Measurements from ENCODE around the gene CPNE5.

CPNE5 gene

GRCh38 chr6:36745836-36746235 is 93.4 kb downstream of the CPNE5 start:
- DNase-seq (ENCODE audit: low read depth): no peak

- no peak for DNase-seq (ENCODE audit: low read depth)
Observed at GRCh38 chr6:36745283-36745682, 94.0 kb downstream of the CPNE5 start.

- DNase-seq (ENCODE audit: low read depth): no peak
Observed at GRCh38 chr6:36744304-36744673, 95.0 kb downstream of the CPNE5 start.

GRCh38 chr6:36743538-36744303 is 95.5 kb downstream of the CPNE5 start:
- no peak for DNase-seq (ENCODE audit: low read depth)

GRCh38 chr6:36743032-36743431 is 96.2 kb downstream of the CPNE5 start:
- DNase-seq (ENCODE audit: low read depth): no peak

GRCh38 chr6:36742146-36742545 is 97.1 kb downstream of the CPNE5 start:
- no peak for DNase-seq (ENCODE audit: low read depth)

- no peak for DNase-seq (ENCODE audit: low read depth)
Observed at GRCh38 chr6:36740818-36741179, 98.4 kb downstream of the CPNE5 start.

GRCh38 chr6:36739947-36740817 is 99.1 kb downstream of the CPNE5 start:
- DNase-seq (ENCODE audit: low read depth): no peak

- DNase-seq (ENCODE audit: low read depth): no peak
Observed at GRCh38 chr6:36738108-36738507, 101.1 kb downstream of the CPNE5 start.

- DNase-seq (ENCODE audit: low read depth): no peak
Observed at GRCh38 chr6:36737043-36737785, 102.0 kb downstream of the CPNE5 start.

- no peak for DNase-seq (ENCODE audit: low read depth)
Observed at GRCh38 chr6:36735110-36736071, 103.9 kb downstream of the CPNE5 start.

GRCh38 chr6:36734486-36735060 is 104.7 kb downstream of the CPNE5 start:
- DNase-seq (ENCODE audit: low read depth): no peak

- DNase-seq (ENCODE audit: low read depth): no peak
Observed at GRCh38 chr6:36733300-36733699, 105.9 kb downstream of the CPNE5 start.

GRCh38 chr6:36731622-36732310 is 107.5 kb downstream of the CPNE5 start:
- no peak for DNase-seq (ENCODE audit: low read depth)

- DNase-seq (ENCODE audit: low read depth): no peak
Observed at GRCh38 chr6:36730424-36731380, 108.5 kb downstream of the CPNE5 start.

GRCh38 chr6:36729161-36729524 is 110.1 kb downstream of the CPNE5 start:
- DNase-seq (ENCODE audit: low read depth): no peak

- no peak for DNase-seq (ENCODE audit: low read depth)
Observed at GRCh38 chr6:36728289-36729160, 110.7 kb downstream of the CPNE5 start.

GRCh38 chr6:36727505-36728021 is 111.7 kb downstream of the CPNE5 start:
- no peak for DNase-seq (ENCODE audit: low read depth)

Data from stimulated activated CD8-positive, alpha-beta memory T cell treated with anti-CD3 and anti-CD28 coated beads, Interleukin-15, amount 100 ng/mL, for 1 hour (primary cell).